Hindlimb muscle (tissue), 1 donor: ENCODE results near the gene MBNL2. TPM values are rescaled to one million over a fixed set of nuclear protein-coding genes. Genes with fewer than 3 reads are reported as not detected.

Source experiments
- DNase-seq: peaks from one replicate; pipeline ENCODE4 v3.0.0-alpha.2; 2013
- polyA plus RNA-seq: library from polyadenylated mRNA; unstranded; fragments of 120-200 nt; gene quantifications from one replicate; pipeline ENCODE4 v1.2.1, GENCODE V29; 2013; ENCODE audit not compliant: insufficient read length

The MBNL2 gene
- polyA plus RNA-seq, 1 donor: 26.7 TPM

- DNase-seq: no peak
These were observed 10.1 kb upstream of the MBNL2 start for GRCh38 chr13:97212004-97212403.

GRCh38 chr13:97212601-97213040 is 9.5 kb upstream of the MBNL2 start:
- DNase-seq: no peak

GRCh38 chr13:97214921-97215320 is 7.2 kb upstream of the MBNL2 start:
- DNase-seq: no peak

GRCh38 chr13:97215325-97215724 is 6.8 kb upstream of the MBNL2 start:
- DNase-seq: no peak

GRCh38 chr13:97219226-97219625 is 2.9 kb upstream of the MBNL2 start:
- no peak for DNase-seq

- no peak for DNase-seq
These were observed 1.8 kb upstream of the MBNL2 start for GRCh38 chr13:97220151-97220900.

GRCh38 chr13:97221046-97221445 is 1.1 kb upstream of the MBNL2 start:
- no peak for DNase-seq

- no peak for DNase-seq
These were observed 667 bp upstream of the MBNL2 start for GRCh38 chr13:97221466-97221865.

- DNase-seq: no peak
These were observed 1.0 kb downstream of the MBNL2 start for GRCh38 chr13:97223037-97223710.

GRCh38 chr13:97223711-97224541 is 1.8 kb downstream of the MBNL2 start:
- peak; percentile 89 for DNase-seq

GRCh38 chr13:97224544-97225300 is 2.6 kb downstream of the MBNL2 start:
- no peak for DNase-seq

- no peak for DNase-seq
These were observed 3.4 kb downstream of the MBNL2 start for GRCh38 chr13:97225533-97225932.

GRCh38 chr13:97226013-97226412 is 3.9 kb downstream of the MBNL2 start:
- DNase-seq: no peak

- DNase-seq: no peak
These were observed 4.9 kb downstream of the MBNL2 start for GRCh38 chr13:97226788-97227627.

- no peak for DNase-seq
These were observed 6.9 kb downstream of the MBNL2 start for GRCh38 chr13:97228850-97229521.

- DNase-seq: no peak
These were observed 7.6 kb downstream of the MBNL2 start for GRCh38 chr13:97229699-97230098.

GRCh38 chr13:97231118-97231828 is 9.1 kb downstream of the MBNL2 start:
- DNase-seq: no peak

GRCh38 chr13:97231829-97232196 is 9.7 kb downstream of the MBNL2 start:
- DNase-seq: no peak

- no peak for DNase-seq
These were observed 11.4 kb downstream of the MBNL2 start for GRCh38 chr13:97233499-97233898.

- DNase-seq: no peak
These were observed 12.1 kb downstream of the MBNL2 start for GRCh38 chr13:97234236-97234635.
